ENCODE data around the gene DRC3.

Gene DRC3

GRCh38 chr17:17983776-17984175 lies 11.1 kb downstream of the DRC3 start:
- no peak for DNase-seq (ENCODE audit: low read depth)
- no peak overlapping the region for H3K4me3 ChIP-seq (ENCODE audit: low read depth, low read length)
- TF ChIP-seq, protein P1, sequence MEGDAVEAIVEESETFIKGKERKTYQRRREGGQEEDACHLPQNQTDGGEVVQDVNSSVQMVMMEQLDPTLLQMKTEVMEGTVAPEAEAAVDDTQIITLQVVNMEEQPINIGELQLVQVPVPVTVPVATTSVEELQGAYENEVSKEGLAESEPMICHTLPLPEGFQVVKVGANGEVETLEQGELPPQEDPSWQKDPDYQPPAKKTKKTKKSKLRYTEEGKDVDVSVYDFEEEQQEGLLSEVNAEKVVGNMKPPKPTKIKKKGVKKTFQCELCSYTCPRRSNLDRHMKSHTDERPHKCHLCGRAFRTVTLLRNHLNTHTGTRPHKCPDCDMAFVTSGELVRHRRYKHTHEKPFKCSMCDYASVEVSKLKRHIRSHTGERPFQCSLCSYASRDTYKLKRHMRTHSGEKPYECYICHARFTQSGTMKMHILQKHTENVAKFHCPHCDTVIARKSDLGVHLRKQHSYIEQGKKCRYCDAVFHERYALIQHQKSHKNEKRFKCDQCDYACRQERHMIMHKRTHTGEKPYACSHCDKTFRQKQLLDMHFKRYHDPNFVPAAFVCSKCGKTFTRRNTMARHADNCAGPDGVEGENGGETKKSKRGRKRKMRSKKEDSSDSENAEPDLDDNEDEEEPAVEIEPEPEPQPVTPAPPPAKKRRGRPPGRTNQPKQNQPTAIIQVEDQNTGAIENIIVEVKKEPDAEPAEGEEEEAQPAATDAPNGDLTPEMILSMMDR (IDR thresholded peaks at IDR 0.05; ENCODE audit: control insufficient read depth, extremely low read depth, insufficient read depth), result no peak

GRCh38 chr17:17985153-17985552 lies 12.5 kb downstream of the DRC3 start:
- no peak for DNase-seq (ENCODE audit: low read depth)
- H3K4me3 ChIP-seq (ENCODE audit: low read depth, low read length), result no peak overlapping the region
- TF ChIP-seq, protein P1 (IDR thresholded peaks at IDR 0.05; ENCODE audit: control insufficient read depth, extremely low read depth, insufficient read depth), result no peak

DNA sequence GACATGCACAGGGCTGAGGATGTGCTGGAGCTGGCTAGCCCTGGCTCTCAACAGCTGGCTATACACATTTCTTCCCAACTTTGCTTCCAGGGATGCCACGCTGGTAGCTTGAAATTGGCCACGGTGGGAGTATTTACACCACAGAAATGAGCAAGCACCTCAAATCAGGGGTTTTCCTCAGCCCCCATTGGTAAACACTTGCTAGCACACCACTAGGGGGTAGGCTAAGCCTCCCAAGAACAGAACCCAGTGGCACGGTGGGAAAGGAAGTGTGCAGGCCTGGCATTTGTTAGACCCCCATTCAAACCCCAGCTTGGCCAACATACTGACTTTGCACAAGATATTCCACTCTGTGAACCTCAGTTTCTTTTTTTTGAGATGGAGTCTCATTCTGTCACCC lies 12.9 kb downstream of the DRC3 start:
- TF ChIP-seq, protein P1 (IDR thresholded peaks at IDR 0.05; ENCODE audit: control insufficient read depth, extremely low read depth, insufficient read depth), result no peak
- no peak overlapping the region for H3K4me3 ChIP-seq (ENCODE audit: low read depth, low read length)
- DNase-seq (ENCODE audit: low read depth), result no peak

DNA sequence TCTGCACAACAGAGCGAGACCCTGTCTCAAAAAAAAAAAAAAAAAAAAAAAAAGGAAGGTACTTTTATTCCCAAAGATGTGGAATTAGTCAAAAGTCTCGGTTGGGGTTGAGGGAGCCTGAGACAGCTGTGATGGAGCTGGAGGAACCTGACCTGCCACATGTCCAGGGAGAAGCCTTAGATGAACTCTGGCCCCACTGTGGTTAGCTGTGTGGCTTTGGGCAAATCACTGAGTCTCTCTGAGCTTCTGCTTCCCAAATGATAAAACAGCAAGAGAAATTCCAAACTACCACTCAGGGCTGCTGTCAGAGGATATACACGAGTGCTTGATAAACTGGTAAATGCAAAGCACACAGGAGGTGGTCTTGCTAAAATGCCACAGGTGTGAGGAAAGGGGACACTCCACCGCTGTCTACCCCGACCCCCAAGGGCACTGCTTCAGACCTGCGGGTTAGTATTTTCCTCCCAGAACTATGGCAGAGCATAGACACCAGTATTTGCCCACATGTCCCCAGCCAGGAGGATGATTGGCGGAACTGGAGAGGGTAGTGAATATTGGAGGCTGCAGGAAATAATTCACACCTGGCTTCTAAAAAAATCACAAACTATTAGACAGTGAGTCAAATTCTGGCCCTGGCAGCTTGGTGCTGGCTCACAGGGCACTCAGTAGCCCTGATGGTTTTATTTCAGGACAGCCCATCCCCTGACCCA lies 14.7 kb downstream of the DRC3 start:
- no peak for DNase-seq (ENCODE audit: low read depth)
- TF ChIP-seq, protein P1 (IDR thresholded peaks at IDR 0.05; ENCODE audit: control insufficient read depth, extremely low read depth, insufficient read depth), result no peak
- no peak overlapping the region for H3K4me3 ChIP-seq (ENCODE audit: low read depth, low read length)

DNA sequence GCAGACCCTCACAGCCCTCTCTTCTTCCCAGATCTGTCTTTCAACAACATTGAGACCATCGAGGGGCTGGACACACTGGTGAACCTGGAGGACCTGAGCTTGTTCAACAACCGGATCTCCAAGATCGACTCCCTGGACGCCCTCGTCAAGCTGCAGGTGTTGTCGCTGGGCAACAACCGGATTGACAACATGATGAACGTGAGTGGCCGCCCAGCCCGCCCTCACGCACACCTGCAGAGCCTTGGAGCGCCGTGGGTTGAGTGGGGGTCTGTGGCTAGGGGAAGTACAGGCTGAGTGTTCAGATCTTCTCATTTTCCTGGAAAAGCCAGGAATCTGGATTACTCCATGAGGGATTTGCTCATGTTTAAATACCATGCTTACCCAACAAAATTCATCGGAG lies 15.2 kb downstream of the DRC3 start:
- no peak overlapping the region for H3K4me3 ChIP-seq (ENCODE audit: low read depth, low read length)
- TF ChIP-seq, protein P1 (IDR thresholded peaks at IDR 0.05; ENCODE audit: control insufficient read depth, extremely low read depth, insufficient read depth), result no peak
- no peak for DNase-seq (ENCODE audit: low read depth)

GRCh38 chr17:17988427-17988945 lies 15.8 kb downstream of the DRC3 start:
- TF ChIP-seq, protein P1 (IDR thresholded peaks at IDR 0.05; ENCODE audit: control insufficient read depth, extremely low read depth, insufficient read depth), result no peak
- DNase-seq (ENCODE audit: low read depth), result no peak
- no peak overlapping the region for H3K4me3 ChIP-seq (ENCODE audit: low read depth, low read length)

GRCh38 chr17:17989081-17989480 lies 16.4 kb downstream of the DRC3 start:
- H3K4me3 ChIP-seq (ENCODE audit: low read depth, low read length), result no peak overlapping the region
- TF ChIP-seq, protein P1 (IDR thresholded peaks at IDR 0.05; ENCODE audit: control insufficient read depth, extremely low read depth, insufficient read depth), result no peak
- no peak for DNase-seq (ENCODE audit: low read depth)
